ENCODE measurements around the gene PCNX2. TPM values are rescaled to one million over a fixed set of nuclear protein-coding genes. Genes with fewer than 3 reads are reported as not detected.

Gene PCNX2
- total and polyA plus RNA-seq, 2 donors (not counting 3 experiments of a cell fraction or from before 2014, with no cell fraction given), result 6.6 to 11.0 TPM

GRCh38 chr1:232951180-232951579, 344.3 kb downstream of the PCNX2 start:
- Histone ChIP-seq H3K4me1 (ENCODE audit: control insufficient read depth, extremely low read depth, insufficient read depth, low read length) (peaks cover 10% of the 10 kb centered on the region), H3K9me3 (replicated peaks; ENCODE audit: control insufficient read depth, insufficient read depth, low read length) (no peaks in the 10 kb centered on the region), H3K27ac (ENCODE audit: insufficient read depth, low read depth, low read length) (no peak overlapping the region), H4K20me1 (replicated peaks; ENCODE audit: control insufficient read depth, extremely low read depth, insufficient read depth, low read length) (no peaks in the 10 kb centered on the region), H3K36me3 (ENCODE audit: control insufficient read depth in 2 of 2, extremely low read depth in 1 of 2, insufficient read depth in 2 of 2, low read length in 2 of 2) (no peaks in the 10 kb centered on the region), H3K4me3 (replicated peaks in 1 of 3; ENCODE audit: insufficient read depth in 1 of 3, low read depth in 1 of 3, low read length in 3 of 3) (peak overlapping the region; percentile 48 to 85 (median 64)), H3K9me1 (replicated peaks; ENCODE audit: control insufficient read depth, extremely low read depth, insufficient read depth, low read length) (no peaks in the 10 kb centered on the region), H3K79me2 (ENCODE audit: control insufficient read depth, insufficient read depth, low read length) (no peaks in the 10 kb centered on the region), H3K27me3 (ENCODE audit: control insufficient read depth in 2 of 2, insufficient read depth in 2 of 2, low read length in 2 of 2) (no peaks in the 10 kb centered on the region), H2AFZ (ENCODE audit: low read depth, low read length) (peak overlapping the region; percentile 77), H3K4me2 (ENCODE audit: insufficient read depth, low read length) (peak overlapping the region; percentile 82), H3K9ac (replicated peaks; ENCODE audit: extremely low read depth, insufficient read depth, low read length) (no peak overlapping the region)
- FAIRE-seq, result no peak
- intact Hi-C loops (cut with micrococcal nuclease), result loop anchor here (2.0 to 5.0 kb wide), 5 partner anchors 144 to 1349 kb away; partner anchors contain the start of gene MAP10
- no TSS peak for BruUV-seq (replicated peaks)
- POLR2A ChIA-PET, result interaction anchor here (0.6 kb wide), 1 partner anchor 220 kb away, joined by 7 read pairs; no protein-coding TSS in a partner anchor
- DNase-seq (ENCODE audit: low read depth, low spot score), result peak; percentile 45
- TF ChIP-seq EZH2 (IDR thresholded peaks at IDR 0.05; ENCODE audit: borderline replicate concordance, low read depth, low read length, severe bottlenecking) (no peak), MYC (IDR thresholded peaks at IDR 0.05; ENCODE audit: low read depth, low read length) (no peak), JUN (IDR thresholded peaks at IDR 0.05; ENCODE audit: borderline replicate concordance, insufficient read depth, insufficient read length, low read depth) (no peak), POLR2A (IDR thresholded peaks at IDR 0.05; ENCODE audit: low read depth, low read length) (no peak), FOS (IDR thresholded peaks at IDR 0.05; ENCODE audit: borderline replicate concordance, insufficient read depth, low read length) (no peak), GATA2 (IDR thresholded peaks at IDR 0.05; ENCODE audit: insufficient read depth, insufficient read length, low read depth, low read length) (no peak), POLR2AphosphoS5 (IDR thresholded peaks at IDR 0.05; ENCODE audit: insufficient read depth, low read depth, low read length) (no peak), CTCF (IDR thresholded peaks at IDR 0.05; ENCODE audit: extremely low read depth in 1 of 2, insufficient read depth in 1 of 2, low read depth in 1 of 2, low read length in 2 of 2) (no peak)
- TF ChIP-seq, protein P1, sequence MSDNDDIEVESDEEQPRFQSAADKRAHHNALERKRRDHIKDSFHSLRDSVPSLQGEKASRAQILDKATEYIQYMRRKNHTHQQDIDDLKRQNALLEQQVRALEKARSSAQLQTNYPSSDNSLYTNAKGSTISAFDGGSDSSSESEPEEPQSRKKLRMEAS (IDR thresholded peaks at IDR 0.05; ENCODE audit: insufficient read depth, insufficient read length), result no peak
- dilution Hi-C loops (cut with MboI; ENCODE audit: extremely low pct_ligation_motif_present, low sequenced_read_pairs), result no loop called here
- CTCF ChIA-PET, result interaction anchor here (0.8 to 2.9 kb wide), 3 partner anchors 13 to 162 kb away, joined by 3 to 23 read pairs (median 7); no protein-coding TSS in a partner anchor
